ENCODE results near the gene SRL.

Gene SRL

GRCh38 chr16:4192206-4192605 lies 49.7 kb downstream of the SRL start:
- Histone ChIP-seq H3K4me1 (ENCODE audit: insufficient read depth, low read length) (0 out of 2 replicates have a peak, but pooled peaks cover 3% of the 10 kb centered on the region), H3K4me3 (ENCODE audit: low read length) (no peak overlapping the region), H3K9me3 (ENCODE audit: insufficient read depth, low read depth, low read length) (no peaks in the 10 kb centered on the region), H3K27ac (ENCODE audit: low read length) (no peak overlapping the region), H3K27me3 (ENCODE audit: insufficient read depth, low read length) (peaks cover 7% of the 10 kb centered on the region; the same call in 1 of the 2 replicates), H3K9ac (ENCODE audit: low read depth, low read length) (no peak overlapping the region), H3K36me3 (ENCODE audit: insufficient read depth, low read depth, low read length) (no peaks in the 10 kb centered on the region)

DNA sequence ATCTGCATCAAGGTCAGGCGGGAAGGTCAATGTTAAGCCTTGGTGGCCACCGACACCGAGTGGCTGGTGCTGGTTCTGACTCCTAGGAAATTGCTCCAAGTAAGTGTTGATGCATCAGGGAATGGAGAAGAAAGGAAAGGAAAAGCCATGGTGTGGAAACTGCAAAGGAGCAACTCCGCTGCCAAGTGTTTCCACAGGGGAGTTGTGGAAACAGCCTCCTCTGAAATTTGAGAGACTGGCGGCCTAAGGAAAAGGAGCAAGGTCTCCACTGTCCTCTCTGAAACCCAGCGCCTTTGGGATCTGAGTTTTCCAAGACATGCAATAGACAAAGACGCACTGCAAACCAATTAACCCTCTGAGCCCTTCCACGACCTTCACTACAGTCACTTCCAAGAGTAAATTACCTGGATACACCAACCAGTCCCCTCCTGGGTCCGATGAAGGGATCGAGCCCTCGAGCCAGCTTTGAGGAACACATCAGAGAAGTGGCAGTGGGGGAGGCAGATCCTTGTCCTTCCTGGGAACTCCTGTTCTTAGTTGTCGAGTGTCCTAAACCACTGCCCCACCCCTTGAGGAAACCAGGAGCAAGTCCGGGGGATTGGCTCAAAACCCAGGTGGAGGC lies 51.1 kb downstream of the SRL start:
- Histone ChIP-seq H3K4me1 (ENCODE audit: insufficient read depth, low read length) (0 out of 2 replicates have a peak, but pooled peaks cover 3% of the 10 kb centered on the region), H3K9me3 (ENCODE audit: insufficient read depth, low read depth, low read length) (no peaks in the 10 kb centered on the region), H3K27ac (ENCODE audit: low read length) (no peak overlapping the region), H3K36me3 (ENCODE audit: insufficient read depth, low read depth, low read length) (no peaks in the 10 kb centered on the region), H3K9ac (ENCODE audit: low read depth, low read length) (no peak overlapping the region), H3K27me3 (ENCODE audit: insufficient read depth, low read length) (peaks cover 7% of the 10 kb centered on the region; the same call in 1 of the 2 replicates), H3K4me3 (ENCODE audit: low read length) (no peak overlapping the region)

DNA sequence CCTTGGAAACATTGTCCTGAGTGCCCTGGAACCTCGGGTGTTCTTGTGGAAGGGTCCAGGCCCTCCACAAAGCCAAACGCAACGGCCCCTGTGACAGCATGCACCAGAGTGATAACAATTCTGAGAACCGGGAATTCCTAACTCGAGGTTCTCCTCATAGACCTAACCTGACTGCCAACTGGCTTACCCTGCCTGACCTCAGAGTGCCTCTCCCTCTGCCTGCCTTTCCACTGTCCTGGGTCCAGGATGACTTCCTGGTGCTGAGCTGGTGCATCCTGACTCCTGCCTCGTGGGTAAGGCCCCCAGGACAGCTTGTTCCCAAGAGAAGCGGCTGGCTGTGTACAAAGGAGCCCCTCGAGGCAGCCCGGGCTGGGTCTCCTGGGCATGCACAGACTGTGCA lies 51.8 kb downstream of the SRL start:
- 0 out of 2 replicates have a peak, but pooled peaks cover 3% of the 10 kb centered on the region for H3K4me1 ChIP-seq (ENCODE audit: insufficient read depth, low read length)
- H3K27ac ChIP-seq (ENCODE audit: low read length), result no peak overlapping the region
- H3K9ac ChIP-seq (ENCODE audit: low read depth, low read length), result no peak overlapping the region
- H3K4me3 ChIP-seq (ENCODE audit: low read length), result no peak overlapping the region
- H3K27me3 ChIP-seq (ENCODE audit: insufficient read depth, low read length), result peaks cover 9% of the 10 kb centered on the region
- H3K9me3 ChIP-seq (ENCODE audit: insufficient read depth, low read depth, low read length), result no peaks in the 10 kb centered on the region
- no peaks in the 10 kb centered on the region for H3K36me3 ChIP-seq (ENCODE audit: insufficient read depth, low read depth, low read length)

DNA sequence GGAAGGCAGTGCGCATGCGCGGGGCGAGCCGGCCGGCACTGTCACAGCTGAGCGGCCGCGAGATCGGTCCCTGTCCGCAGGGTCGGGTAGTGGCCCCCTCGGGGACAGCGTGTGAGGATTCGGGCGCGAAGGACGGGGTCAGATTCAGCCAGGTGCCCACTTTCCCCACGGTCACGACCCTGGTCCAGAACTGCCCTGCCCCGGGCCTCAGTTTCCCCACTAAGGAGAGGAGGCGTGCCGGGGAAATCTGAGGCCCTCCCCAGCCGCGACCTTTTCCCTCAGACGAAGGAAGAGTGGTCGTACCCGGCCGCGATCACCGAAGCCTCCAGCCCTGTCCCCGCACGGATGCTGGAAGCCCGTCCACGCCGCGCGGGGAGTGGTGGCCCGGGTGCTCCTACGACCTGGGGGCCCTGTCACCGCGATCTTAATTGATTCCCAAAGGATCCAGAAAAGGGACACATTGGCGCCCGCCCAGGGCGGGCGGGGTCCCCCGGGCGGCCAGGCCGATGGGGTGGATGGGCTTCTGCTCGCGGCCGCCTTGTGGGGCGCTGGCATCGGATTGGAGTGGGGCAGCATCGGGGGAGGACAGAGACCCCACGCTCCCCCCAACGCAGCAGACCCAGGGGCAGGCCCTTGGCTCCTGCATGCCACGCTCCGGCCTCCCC lies 57.7 kb downstream of the SRL start:
- Histone ChIP-seq H3K27ac (ENCODE audit: low read length) (no peak overlapping the region), H3K27me3 (ENCODE audit: insufficient read depth, low read length) (peaks cover 10% of the 10 kb centered on the region), H3K36me3 (ENCODE audit: insufficient read depth, low read depth, low read length) (no peaks in the 10 kb centered on the region), H3K9ac (ENCODE audit: low read depth, low read length) (no peak overlapping the region), H3K4me3 (ENCODE audit: low read length) (peak overlapping the region; percentile 84), H3K9me3 (ENCODE audit: insufficient read depth, low read depth, low read length) (no peaks in the 10 kb centered on the region), H3K4me1 (ENCODE audit: insufficient read depth, low read length) (0 out of 2 replicates have a peak, but pooled peaks cover 4% of the 10 kb centered on the region)

GRCh38 chr16:4183237-4184037 lies 58.4 kb downstream of the SRL start:
- Histone ChIP-seq H3K27me3 (ENCODE audit: insufficient read depth, low read length) (peaks cover 10% of the 10 kb centered on the region; the same call in 1 of the 2 replicates), H3K4me1 (ENCODE audit: insufficient read depth, low read length) (0 out of 2 replicates have a peak, but pooled peaks cover 4% of the 10 kb centered on the region), H3K27ac (ENCODE audit: low read length) (peak overlapping the region; percentile 89), H3K36me3 (ENCODE audit: insufficient read depth, low read depth, low read length) (no peaks in the 10 kb centered on the region), H3K9me3 (ENCODE audit: insufficient read depth, low read depth, low read length) (no peaks in the 10 kb centered on the region), H3K9ac (ENCODE audit: low read depth, low read length) (peak overlapping the region; percentile 93; the same call in 1 of the 2 replicates), H3K4me3 (ENCODE audit: low read length) (peak overlapping the region; percentile 84)

- Histone ChIP-seq H3K9me3 (ENCODE audit: insufficient read depth, low read depth, low read length) (no peaks in the 10 kb centered on the region), H3K4me3 (ENCODE audit: low read length) (peak overlapping the region; percentile 84; the same call in 1 of the 2 replicates), H3K36me3 (ENCODE audit: insufficient read depth, low read depth, low read length) (no peaks in the 10 kb centered on the region), H3K27me3 (ENCODE audit: insufficient read depth, low read length) (peaks cover 10% of the 10 kb centered on the region; the same call in 1 of the 2 replicates), H3K9ac (ENCODE audit: low read depth, low read length) (peak overlapping the region; percentile 93; the same call in 1 of the 2 replicates), H3K27ac (ENCODE audit: low read length) (peak overlapping the region; percentile 89), H3K4me1 (ENCODE audit: insufficient read depth, low read length) (0 out of 2 replicates have a peak, but pooled peaks cover 4% of the 10 kb centered on the region)
These were observed 59.2 kb downstream of the SRL start for GRCh38 chr16:4182581-4183236.

DNA sequence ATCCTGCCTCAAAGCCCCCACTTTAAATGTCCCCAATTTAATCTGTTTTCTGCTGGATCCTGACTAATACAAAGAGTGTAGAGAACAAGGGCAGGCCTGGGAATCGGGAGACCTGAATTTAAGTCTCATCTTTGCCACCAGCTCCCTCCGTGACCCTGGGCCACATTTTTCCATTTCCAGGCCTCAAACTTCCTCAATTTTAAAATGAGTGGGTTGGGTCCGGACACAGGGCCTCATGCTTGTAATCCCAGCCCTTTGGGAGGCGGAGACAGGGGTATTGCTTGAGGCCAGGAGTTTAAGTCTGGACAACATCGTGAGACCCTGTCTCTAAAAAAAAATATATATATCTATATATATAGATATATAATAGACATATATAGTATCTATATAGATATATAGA lies 61.4 kb downstream of the SRL start:
- Histone ChIP-seq H3K36me3 (ENCODE audit: insufficient read depth, low read depth, low read length) (no peaks in the 10 kb centered on the region), H3K27me3 (ENCODE audit: insufficient read depth, low read length) (peaks cover 10% of the 10 kb centered on the region; the same call in 1 of the 2 replicates), H3K4me1 (ENCODE audit: insufficient read depth, low read length) (peaks cover 4% of the 10 kb centered on the region; the same call in 1 of the 2 replicates), H3K9me3 (ENCODE audit: insufficient read depth, low read depth, low read length) (no peaks in the 10 kb centered on the region), H3K9ac (ENCODE audit: low read depth, low read length) (no peak overlapping the region), H3K27ac (ENCODE audit: low read length) (no peak overlapping the region), H3K4me3 (ENCODE audit: low read length) (no peak overlapping the region)

- H3K36me3 ChIP-seq (ENCODE audit: insufficient read depth, low read depth, low read length), result no peaks in the 10 kb centered on the region
- H3K27ac ChIP-seq (ENCODE audit: low read length), result no peak overlapping the region
- H3K4me3 ChIP-seq (ENCODE audit: low read length), result no peak overlapping the region
- peaks cover 5% of the 10 kb centered on the region; the same call in 1 of the 2 replicates for H3K27me3 ChIP-seq (ENCODE audit: insufficient read depth, low read length)
- no peaks in the 10 kb centered on the region for H3K9me3 ChIP-seq (ENCODE audit: insufficient read depth, low read depth, low read length)
- no peak overlapping the region for H3K9ac ChIP-seq (ENCODE audit: low read depth, low read length)
- peaks cover 3% of the 10 kb centered on the region; the same call in 1 of the 2 replicates for H3K4me1 ChIP-seq (ENCODE audit: insufficient read depth, low read length)
These were observed 62.1 kb downstream of the SRL start for GRCh38 chr16:4179763-4180260.

DNA sequence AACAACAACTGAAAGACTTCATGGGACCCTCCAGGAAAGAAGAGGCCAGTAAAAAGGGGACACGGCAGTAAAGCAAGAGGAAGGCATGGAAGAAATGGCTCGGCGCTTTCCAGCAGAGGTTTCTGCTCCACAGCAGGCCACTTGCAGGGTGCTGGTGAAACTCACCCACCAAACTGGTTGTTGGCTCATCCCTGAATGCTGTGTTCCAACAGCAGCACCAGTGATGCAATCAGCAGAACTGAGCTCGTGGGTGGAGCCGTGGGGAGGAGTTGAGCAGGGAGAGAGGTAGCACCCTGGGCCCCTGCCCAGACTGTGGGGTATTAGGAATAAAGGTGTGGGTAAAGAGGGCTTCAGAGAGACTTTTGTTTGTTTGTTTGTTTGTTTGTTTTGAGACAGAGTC lies 62.9 kb downstream of the SRL start:
- H3K27me3 ChIP-seq (ENCODE audit: insufficient read depth, low read length), result no peaks in the 10 kb centered on the region
- no peak overlapping the region for H3K27ac ChIP-seq (ENCODE audit: low read length)
- H3K9me3 ChIP-seq (ENCODE audit: insufficient read depth, low read depth, low read length), result no peaks in the 10 kb centered on the region
- no peaks in the 10 kb centered on the region; the same call in 1 of the 2 replicates for H3K4me1 ChIP-seq (ENCODE audit: insufficient read depth, low read length)
- H3K9ac ChIP-seq (ENCODE audit: low read depth, low read length), result no peak overlapping the region
- no peaks in the 10 kb centered on the region for H3K36me3 ChIP-seq (ENCODE audit: insufficient read depth, low read depth, low read length)
- no peak overlapping the region for H3K4me3 ChIP-seq (ENCODE audit: low read length)

GRCh38 chr16:4178468-4179010 lies 63.3 kb downstream of the SRL start:
- Histone ChIP-seq H3K27ac (ENCODE audit: low read length) (no peak overlapping the region), H3K36me3 (ENCODE audit: insufficient read depth, low read depth, low read length) (no peaks in the 10 kb centered on the region), H3K9ac (ENCODE audit: low read depth, low read length) (no peak overlapping the region), H3K4me1 (ENCODE audit: insufficient read depth, low read length) (no peaks in the 10 kb centered on the region; the same call in 1 of the 2 replicates), H3K9me3 (ENCODE audit: insufficient read depth, low read depth, low read length) (no peaks in the 10 kb centered on the region), H3K4me3 (ENCODE audit: low read length) (no peak overlapping the region), H3K27me3 (ENCODE audit: insufficient read depth, low read length) (no peaks in the 10 kb centered on the region)

All from iPS-20b (cell line).